HEK293 (cell line): Measurements from ENCODE around the gene PDXK.

Source experiments
- FEZF1 ChIP-seq: fragments of 450-650 bp; formaldehyde crosslinking; IDR thresholded peaks from 2 replicates; pipeline ENCODE4 v1.5.1; 2016; ENCODE audit warnings: missing biosample characterization, missing genetic modification characterization
- GLI2 ChIP-seq: fragments of 450-650 bp; formaldehyde crosslinking; IDR thresholded peaks from 2 replicates; pipeline ENCODE4; 2017; ENCODE audit warnings: missing biosample characterization, missing genetic modification characterization, low read depth, borderline replicate concordance
- HIC1 ChIP-seq: fragments of 450-650 bp; formaldehyde crosslinking; IDR thresholded peaks from 2 replicates; pipeline ENCODE4 v1.5.1; 2016; ENCODE audit warnings: missing biosample characterization, missing genetic modification characterization
- KLF7 ChIP-seq: fragments of 450-650 bp; formaldehyde crosslinking; IDR thresholded peaks from 2 replicates; pipeline ENCODE4 v1.5.1; 2016; ENCODE audit warnings: missing biosample characterization, missing genetic modification characterization, borderline replicate concordance
- MZF1 ChIP-seq: fragments of 450-650 bp; formaldehyde crosslinking; IDR thresholded peaks from 2 replicates; pipeline ENCODE4 v1.5.1; 2017; ENCODE audit warnings: missing biosample characterization, missing genetic modification characterization, borderline replicate concordance
- SETDB1 ChIP-seq: IDR thresholded peaks from one replicate; pipeline ENCODE4 v1.6.1; 2017; ENCODE audit warnings: mild to moderate bottlenecking, low read length, moderate library complexity, mixed read lengths; ENCODE audit not compliant: insufficient read length
- ZBTB49 ChIP-seq: fragments of 450-650 bp; formaldehyde crosslinking; IDR thresholded peaks from 2 replicates; pipeline ENCODE4 v1.5.1; 2016; ENCODE audit warnings: missing biosample characterization, missing genetic modification characterization, low read depth
- ZNF175 ChIP-seq: fragments of 450-650 bp; formaldehyde crosslinking; IDR thresholded peaks from 2 replicates; pipeline ENCODE4 v1.5.1; 2016; ENCODE audit warnings: missing biosample characterization, missing genetic modification characterization
- ZNF2 ChIP-seq: fragments of 450-650 bp; formaldehyde crosslinking; IDR thresholded peaks from 2 replicates; pipeline ENCODE4 v1.5.1; 2016; ENCODE audit warnings: missing biosample characterization, missing genetic modification characterization
- ZNF280D ChIP-seq: fragments of 450-650 bp; formaldehyde crosslinking; IDR thresholded peaks from 2 replicates; pipeline ENCODE4 v1.5.1; 2016; ENCODE audit warnings: missing biosample characterization, missing genetic modification characterization
- ZNF324 ChIP-seq: fragments of 450-650 bp; formaldehyde crosslinking; IDR thresholded peaks from 2 replicates; pipeline ENCODE4 v1.5.1; 2016; ENCODE audit warnings: missing biosample characterization, missing genetic modification characterization
- ZNF335 ChIP-seq: fragments of 450-650 bp; formaldehyde crosslinking; conservative IDR thresholded peaks from 2 replicates; pipeline ENCODE4 v1.5.1; 2016; ENCODE audit warnings: missing biosample characterization, missing genetic modification characterization
- ZNF501 ChIP-seq: fragments of 450-650 bp; formaldehyde crosslinking; IDR thresholded peaks from 2 replicates; pipeline ENCODE4 v1.5.1; 2016; ENCODE audit warnings: missing biosample characterization, missing genetic modification characterization
- ZNF514 ChIP-seq: fragments of 450-650 bp; formaldehyde crosslinking; IDR thresholded peaks from 2 replicates; pipeline ENCODE4 v1.5.1; 2016; ENCODE audit warnings: missing biosample characterization, missing genetic modification characterization
- ZNF830 ChIP-seq: fragments of 450-650 bp; IDR thresholded peaks from 2 replicates; pipeline ENCODE4 v1.5.0; 2018; ENCODE audit warnings: missing biosample characterization, missing genetic modification characterization, low read depth, mild to moderate bottlenecking, moderate library complexity
- TF ChIP-seq, protein P1 (sequence below): fragments of 450-650 bp; formaldehyde crosslinking; IDR thresholded peaks from 2 replicates; pipeline ENCODE4 v1.5.1; 2016; ENCODE audit warnings: missing biosample characterization, missing genetic modification characterization
- TF ChIP-seq, protein P2 (sequence below): fragments of 450-650 bp; formaldehyde crosslinking; IDR thresholded peaks from 2 replicates; pipeline ENCODE4 v1.5.1; 2016; ENCODE audit warnings: missing biosample characterization, missing genetic modification characterization
- TF ChIP-seq, protein P3 (sequence below): fragments of 450-650 bp; formaldehyde crosslinking; IDR thresholded peaks from 2 replicates; pipeline ENCODE4 v1.5.1; 2016; ENCODE audit warnings: missing biosample characterization, missing genetic modification characterization, borderline replicate concordance

The PDXK gene

GRCh38 chr21:43789276-43790009 lies 70.5 kb downstream of the PDXK start, which contains the start of gene RRP1 (continued):
- TF ChIP-seq, protein P1, sequence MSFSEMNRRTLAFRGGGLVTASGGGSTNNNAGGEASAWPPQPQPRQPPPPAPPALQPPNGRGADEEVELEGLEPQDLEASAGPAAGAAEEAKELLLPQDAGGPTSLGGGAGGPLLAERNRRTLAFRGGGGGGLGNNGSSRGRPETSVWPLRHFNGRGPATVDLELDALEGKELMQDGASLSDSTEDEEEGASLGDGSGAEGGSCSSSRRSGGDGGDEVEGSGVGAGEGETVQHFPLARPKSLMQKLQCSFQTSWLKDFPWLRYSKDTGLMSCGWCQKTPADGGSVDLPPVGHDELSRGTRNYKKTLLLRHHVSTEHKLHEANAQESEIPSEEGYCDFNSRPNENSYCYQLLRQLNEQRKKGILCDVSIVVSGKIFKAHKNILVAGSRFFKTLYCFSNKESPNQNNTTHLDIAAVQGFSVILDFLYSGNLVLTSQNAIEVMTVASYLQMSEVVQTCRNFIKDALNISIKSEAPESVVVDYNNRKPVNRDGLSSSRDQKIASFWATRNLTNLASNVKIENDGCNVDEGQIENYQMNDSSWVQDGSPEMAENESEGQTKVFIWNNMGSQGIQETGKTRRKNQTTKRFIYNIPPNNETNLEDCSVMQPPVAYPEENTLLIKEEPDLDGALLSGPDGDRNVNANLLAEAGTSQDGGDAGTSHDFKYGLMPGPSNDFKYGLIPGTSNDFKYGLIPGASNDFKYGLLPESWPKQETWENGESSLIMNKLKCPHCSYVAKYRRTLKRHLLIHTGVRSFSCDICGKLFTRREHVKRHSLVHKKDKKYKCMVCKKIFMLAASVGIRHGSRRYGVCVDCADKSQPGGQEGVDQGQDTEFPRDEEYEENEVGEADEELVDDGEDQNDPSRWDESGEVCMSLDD (tag by site-specific recombination), result no peak
- TF ChIP-seq ZNF280D (tag by site-specific recombination), result no peak
- TF ChIP-seq ZNF2 (tag by site-specific recombination), result no peak
- no peak for TF ChIP-seq ZBTB49 (tag by site-specific recombination)
- TF ChIP-seq ZNF830 (tag by site-specific recombination), result no peak
- TF ChIP-seq GLI2 (tag by site-specific recombination), result no peak
- TF ChIP-seq FEZF1 (tag by site-specific recombination), result peak; percentile 35; the same call in 1 of the 2 replicates
- no peak for TF ChIP-seq MZF1
- no peak for TF ChIP-seq ZNF514
- TF ChIP-seq ZNF324 (tag by site-specific recombination), result peak; percentile 70; the same call in 1 of the 2 replicates
- TF ChIP-seq ZNF501 (tag by site-specific recombination), result no peak
- TF ChIP-seq, protein P2, sequence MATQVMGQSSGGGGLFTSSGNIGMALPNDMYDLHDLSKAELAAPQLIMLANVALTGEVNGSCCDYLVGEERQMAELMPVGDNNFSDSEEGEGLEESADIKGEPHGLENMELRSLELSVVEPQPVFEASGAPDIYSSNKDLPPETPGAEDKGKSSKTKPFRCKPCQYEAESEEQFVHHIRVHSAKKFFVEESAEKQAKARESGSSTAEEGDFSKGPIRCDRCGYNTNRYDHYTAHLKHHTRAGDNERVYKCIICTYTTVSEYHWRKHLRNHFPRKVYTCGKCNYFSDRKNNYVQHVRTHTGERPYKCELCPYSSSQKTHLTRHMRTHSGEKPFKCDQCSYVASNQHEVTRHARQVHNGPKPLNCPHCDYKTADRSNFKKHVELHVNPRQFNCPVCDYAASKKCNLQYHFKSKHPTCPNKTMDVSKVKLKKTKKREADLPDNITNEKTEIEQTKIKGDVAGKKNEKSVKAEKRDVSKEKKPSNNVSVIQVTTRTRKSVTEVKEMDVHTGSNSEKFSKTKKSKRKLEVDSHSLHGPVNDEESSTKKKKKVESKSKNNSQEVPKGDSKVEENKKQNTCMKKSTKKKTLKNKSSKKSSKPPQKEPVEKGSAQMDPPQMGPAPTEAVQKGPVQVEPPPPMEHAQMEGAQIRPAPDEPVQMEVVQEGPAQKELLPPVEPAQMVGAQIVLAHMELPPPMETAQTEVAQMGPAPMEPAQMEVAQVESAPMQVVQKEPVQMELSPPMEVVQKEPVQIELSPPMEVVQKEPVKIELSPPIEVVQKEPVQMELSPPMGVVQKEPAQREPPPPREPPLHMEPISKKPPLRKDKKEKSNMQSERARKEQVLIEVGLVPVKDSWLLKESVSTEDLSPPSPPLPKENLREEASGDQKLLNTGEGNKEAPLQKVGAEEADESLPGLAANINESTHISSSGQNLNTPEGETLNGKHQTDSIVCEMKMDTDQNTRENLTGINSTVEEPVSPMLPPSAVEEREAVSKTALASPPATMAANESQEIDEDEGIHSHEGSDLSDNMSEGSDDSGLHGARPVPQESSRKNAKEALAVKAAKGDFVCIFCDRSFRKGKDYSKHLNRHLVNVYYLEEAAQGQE, result no peak
- 0 out of 2 replicates have a peak, but pooled peaks have one; percentile 64 for TF ChIP-seq ZNF335
- TF ChIP-seq KLF7 (tag by site-specific recombination), result no peak; the same call in 1 of the 2 replicates
- no peak for TF ChIP-seq HIC1
- no peak for TF ChIP-seq ZNF175
- TF ChIP-seq SETDB1, result peak; percentile 25
- TF ChIP-seq, protein P3, sequence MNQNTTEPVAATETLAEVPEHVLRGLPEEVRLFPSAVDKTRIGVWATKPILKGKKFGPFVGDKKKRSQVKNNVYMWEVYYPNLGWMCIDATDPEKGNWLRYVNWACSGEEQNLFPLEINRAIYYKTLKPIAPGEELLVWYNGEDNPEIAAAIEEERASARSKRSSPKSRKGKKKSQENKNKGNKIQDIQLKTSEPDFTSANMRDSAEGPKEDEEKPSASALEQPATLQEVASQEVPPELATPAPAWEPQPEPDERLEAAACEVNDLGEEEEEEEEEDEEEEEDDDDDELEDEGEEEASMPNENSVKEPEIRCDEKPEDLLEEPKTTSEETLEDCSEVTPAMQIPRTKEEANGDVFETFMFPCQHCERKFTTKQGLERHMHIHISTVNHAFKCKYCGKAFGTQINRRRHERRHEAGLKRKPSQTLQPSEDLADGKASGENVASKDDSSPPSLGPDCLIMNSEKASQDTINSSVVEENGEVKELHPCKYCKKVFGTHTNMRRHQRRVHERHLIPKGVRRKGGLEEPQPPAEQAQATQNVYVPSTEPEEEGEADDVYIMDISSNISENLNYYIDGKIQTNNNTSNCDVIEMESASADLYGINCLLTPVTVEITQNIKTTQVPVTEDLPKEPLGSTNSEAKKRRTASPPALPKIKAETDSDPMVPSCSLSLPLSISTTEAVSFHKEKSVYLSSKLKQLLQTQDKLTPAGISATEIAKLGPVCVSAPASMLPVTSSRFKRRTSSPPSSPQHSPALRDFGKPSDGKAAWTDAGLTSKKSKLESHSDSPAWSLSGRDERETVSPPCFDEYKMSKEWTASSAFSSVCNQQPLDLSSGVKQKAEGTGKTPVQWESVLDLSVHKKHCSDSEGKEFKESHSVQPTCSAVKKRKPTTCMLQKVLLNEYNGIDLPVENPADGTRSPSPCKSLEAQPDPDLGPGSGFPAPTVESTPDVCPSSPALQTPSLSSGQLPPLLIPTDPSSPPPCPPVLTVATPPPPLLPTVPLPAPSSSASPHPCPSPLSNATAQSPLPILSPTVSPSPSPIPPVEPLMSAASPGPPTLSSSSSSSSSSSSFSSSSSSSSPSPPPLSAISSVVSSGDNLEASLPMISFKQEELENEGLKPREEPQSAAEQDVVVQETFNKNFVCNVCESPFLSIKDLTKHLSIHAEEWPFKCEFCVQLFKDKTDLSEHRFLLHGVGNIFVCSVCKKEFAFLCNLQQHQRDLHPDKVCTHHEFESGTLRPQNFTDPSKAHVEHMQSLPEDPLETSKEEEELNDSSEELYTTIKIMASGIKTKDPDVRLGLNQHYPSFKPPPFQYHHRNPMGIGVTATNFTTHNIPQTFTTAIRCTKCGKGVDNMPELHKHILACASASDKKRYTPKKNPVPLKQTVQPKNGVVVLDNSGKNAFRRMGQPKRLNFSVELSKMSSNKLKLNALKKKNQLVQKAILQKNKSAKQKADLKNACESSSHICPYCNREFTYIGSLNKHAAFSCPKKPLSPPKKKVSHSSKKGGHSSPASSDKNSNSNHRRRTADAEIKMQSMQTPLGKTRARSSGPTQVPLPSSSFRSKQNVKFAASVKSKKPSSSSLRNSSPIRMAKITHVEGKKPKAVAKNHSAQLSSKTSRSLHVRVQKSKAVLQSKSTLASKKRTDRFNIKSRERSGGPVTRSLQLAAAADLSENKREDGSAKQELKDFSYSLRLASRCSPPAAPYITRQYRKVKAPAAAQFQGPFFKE (tag by site-specific recombination), result no peak
